ENCODE measurements around the gene RBBP8. TPM values are rescaled to one million over a fixed set of nuclear protein-coding genes. Genes with fewer than 3 reads are reported as not detected.

The RBBP8 gene
- total and polyA plus RNA-seq, 4 donors: 6.5 to 9.8 (median 7.4) TPM

DNA sequence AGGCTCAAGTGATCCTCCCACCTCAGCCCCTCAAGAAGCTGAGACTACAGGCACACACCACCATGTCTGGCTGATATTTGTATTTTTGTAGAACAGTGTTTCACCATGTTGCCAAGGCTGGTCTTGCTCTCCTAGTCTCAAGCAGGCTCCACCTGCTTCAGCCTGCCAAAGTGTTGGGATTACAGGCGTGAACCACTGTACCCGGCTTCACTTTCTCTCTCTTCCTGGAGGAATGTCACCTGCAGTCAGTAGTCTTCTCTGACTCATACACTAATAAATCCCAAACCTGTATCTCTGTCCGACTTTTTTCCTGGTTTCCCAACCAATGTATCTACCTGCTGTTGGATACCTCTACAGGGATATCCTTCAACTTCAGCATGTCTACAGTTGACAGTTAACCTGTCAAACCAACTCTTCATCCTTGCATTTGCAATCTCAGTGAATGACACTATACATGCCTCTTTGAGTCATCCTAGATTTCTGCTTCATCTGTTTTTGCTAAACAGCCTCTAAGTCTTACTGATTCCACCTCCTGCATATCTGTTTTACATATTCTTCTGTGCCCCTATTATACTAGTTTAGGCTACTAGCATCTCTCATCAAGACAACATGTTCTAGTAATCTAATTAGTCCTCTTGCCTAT is 54.5 kb downstream of the RBBP8 start:
- H3K36me3 ChIP-seq (ENCODE audit: control insufficient read depth in 4 of 4, insufficient read depth in 3 of 4, low read depth in 1 of 4, low read length in 3 of 4): peaks cover 0 to 8% (median 3%) of the 10 kb centered on the region in 4 donors
- WGBS: 91% methylated on average over 3 of the region's 3 CpGs
- H3K4me1 ChIP-seq (ENCODE audit: control insufficient read depth in 4 of 4, insufficient read depth in 4 of 4, low read length in 3 of 4): no peaks in the 10 kb centered on the region
- TF ChIP-seq NR2F2 (IDR thresholded peaks at IDR 0.05) (no peak), EGR1 (IDR thresholded peaks at IDR 0.05; ENCODE audit: low read depth in 2 of 2) (no peak), TAF1 (conservative IDR thresholded peaks at IDR 0.05) (no peak), HNF4G (IDR thresholded peaks at IDR 0.05) (no peak), RXRA (IDR thresholded peaks at IDR 0.05) (no peak), GABPA (IDR thresholded peaks at IDR 0.05 in 1 of 2, conservative IDR thresholded peaks at IDR 0.05 in 1 of 2) (no peak), RAD21 (IDR thresholded peaks at IDR 0.05) (no peak), FOXA2 (IDR thresholded peaks at IDR 0.05) (no peak)
- TF ChIP-seq, protein P1, sequence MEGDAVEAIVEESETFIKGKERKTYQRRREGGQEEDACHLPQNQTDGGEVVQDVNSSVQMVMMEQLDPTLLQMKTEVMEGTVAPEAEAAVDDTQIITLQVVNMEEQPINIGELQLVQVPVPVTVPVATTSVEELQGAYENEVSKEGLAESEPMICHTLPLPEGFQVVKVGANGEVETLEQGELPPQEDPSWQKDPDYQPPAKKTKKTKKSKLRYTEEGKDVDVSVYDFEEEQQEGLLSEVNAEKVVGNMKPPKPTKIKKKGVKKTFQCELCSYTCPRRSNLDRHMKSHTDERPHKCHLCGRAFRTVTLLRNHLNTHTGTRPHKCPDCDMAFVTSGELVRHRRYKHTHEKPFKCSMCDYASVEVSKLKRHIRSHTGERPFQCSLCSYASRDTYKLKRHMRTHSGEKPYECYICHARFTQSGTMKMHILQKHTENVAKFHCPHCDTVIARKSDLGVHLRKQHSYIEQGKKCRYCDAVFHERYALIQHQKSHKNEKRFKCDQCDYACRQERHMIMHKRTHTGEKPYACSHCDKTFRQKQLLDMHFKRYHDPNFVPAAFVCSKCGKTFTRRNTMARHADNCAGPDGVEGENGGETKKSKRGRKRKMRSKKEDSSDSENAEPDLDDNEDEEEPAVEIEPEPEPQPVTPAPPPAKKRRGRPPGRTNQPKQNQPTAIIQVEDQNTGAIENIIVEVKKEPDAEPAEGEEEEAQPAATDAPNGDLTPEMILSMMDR (IDR thresholded peaks at IDR 0.05; ENCODE audit: low read depth, low read length, missing input control): no peak
- TF ChIP-seq, protein P2, sequence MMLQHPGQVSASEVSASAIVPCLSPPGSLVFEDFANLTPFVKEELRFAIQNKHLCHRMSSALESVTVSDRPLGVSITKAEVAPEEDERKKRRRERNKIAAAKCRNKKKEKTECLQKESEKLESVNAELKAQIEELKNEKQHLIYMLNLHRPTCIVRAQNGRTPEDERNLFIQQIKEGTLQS (IDR thresholded peaks at IDR 0.05): no peak
- TF ChIP-seq, protein P3, sequence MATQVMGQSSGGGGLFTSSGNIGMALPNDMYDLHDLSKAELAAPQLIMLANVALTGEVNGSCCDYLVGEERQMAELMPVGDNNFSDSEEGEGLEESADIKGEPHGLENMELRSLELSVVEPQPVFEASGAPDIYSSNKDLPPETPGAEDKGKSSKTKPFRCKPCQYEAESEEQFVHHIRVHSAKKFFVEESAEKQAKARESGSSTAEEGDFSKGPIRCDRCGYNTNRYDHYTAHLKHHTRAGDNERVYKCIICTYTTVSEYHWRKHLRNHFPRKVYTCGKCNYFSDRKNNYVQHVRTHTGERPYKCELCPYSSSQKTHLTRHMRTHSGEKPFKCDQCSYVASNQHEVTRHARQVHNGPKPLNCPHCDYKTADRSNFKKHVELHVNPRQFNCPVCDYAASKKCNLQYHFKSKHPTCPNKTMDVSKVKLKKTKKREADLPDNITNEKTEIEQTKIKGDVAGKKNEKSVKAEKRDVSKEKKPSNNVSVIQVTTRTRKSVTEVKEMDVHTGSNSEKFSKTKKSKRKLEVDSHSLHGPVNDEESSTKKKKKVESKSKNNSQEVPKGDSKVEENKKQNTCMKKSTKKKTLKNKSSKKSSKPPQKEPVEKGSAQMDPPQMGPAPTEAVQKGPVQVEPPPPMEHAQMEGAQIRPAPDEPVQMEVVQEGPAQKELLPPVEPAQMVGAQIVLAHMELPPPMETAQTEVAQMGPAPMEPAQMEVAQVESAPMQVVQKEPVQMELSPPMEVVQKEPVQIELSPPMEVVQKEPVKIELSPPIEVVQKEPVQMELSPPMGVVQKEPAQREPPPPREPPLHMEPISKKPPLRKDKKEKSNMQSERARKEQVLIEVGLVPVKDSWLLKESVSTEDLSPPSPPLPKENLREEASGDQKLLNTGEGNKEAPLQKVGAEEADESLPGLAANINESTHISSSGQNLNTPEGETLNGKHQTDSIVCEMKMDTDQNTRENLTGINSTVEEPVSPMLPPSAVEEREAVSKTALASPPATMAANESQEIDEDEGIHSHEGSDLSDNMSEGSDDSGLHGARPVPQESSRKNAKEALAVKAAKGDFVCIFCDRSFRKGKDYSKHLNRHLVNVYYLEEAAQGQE (IDR thresholded peaks at IDR 0.05): no peak
- TF ChIP-seq, protein P4, sequence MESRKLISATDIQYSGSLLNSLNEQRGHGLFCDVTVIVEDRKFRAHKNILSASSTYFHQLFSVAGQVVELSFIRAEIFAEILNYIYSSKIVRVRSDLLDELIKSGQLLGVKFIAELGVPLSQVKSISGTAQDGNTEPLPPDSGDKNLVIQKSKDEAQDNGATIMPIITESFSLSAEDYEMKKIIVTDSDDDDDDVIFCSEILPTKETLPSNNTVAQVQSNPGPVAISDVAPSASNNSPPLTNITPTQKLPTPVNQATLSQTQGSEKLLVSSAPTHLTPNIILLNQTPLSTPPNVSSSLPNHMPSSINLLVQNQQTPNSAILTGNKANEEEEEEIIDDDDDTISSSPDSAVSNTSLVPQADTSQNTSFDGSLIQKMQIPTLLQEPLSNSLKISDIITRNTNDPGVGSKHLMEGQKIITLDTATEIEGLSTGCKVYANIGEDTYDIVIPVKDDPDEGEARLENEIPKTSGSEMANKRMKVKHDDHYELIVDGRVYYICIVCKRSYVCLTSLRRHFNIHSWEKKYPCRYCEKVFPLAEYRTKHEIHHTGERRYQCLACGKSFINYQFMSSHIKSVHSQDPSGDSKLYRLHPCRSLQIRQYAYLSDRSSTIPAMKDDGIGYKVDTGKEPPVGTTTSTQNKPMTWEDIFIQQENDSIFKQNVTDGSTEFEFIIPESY (IDR thresholded peaks at IDR 0.05): no peak
- no peaks in the 10 kb centered on the region for H3K27me3 ChIP-seq (ENCODE audit: control insufficient read depth in 4 of 4, insufficient read depth in 4 of 4, low read length in 3 of 4)
- no peak overlapping the region for H3K9ac ChIP-seq (ENCODE audit: low read depth in 1 of 2, low read length in 2 of 2)
- H3K27ac ChIP-seq (ENCODE audit: low read depth in 1 of 2, low read length in 2 of 2): no peak overlapping the region
- H3K9me3 ChIP-seq (ENCODE audit: control insufficient read depth in 4 of 4, low read length in 3 of 4): no peaks in the 10 kb centered on the region
- DNase-seq (ENCODE audit: low spot score): no peak
- no peak overlapping the region for H3K4me3 ChIP-seq (ENCODE audit: low read depth in 1 of 3, low read length in 3 of 3)

DNA sequence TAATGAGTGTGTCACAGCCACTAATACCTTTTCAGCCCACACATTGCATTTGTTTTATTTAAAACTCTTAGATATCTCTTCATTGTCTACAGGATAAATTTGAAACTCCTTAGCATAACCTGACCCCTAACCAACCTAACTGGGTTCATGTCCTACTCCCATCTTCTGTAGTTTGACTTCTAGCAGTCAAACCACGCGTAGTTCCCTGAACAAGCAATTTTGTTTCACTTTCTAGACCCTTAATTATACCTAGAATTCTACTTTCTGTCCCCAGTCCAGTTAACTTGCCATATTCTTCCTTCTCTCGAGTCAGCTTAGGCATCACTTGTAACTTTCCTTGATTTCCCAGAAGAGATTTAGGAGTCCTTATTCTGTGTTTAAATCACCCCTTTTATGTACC is 55.1 kb downstream of the RBBP8 start:
- H3K4me3 ChIP-seq (ENCODE audit: low read depth in 1 of 3, low read length in 3 of 3): no peak overlapping the region
- 97% methylated on average over 3 of the region's 3 CpGs for WGBS
- H3K36me3 ChIP-seq (ENCODE audit: control insufficient read depth in 4 of 4, insufficient read depth in 3 of 4, low read depth in 1 of 4, low read length in 3 of 4): peaks cover 2 to 8% (median 4%) of the 10 kb centered on the region in 4 donors
- TF ChIP-seq, protein P4 (IDR thresholded peaks at IDR 0.05): no peak
- TF ChIP-seq HNF4G (IDR thresholded peaks at IDR 0.05) (no peak), RXRA (IDR thresholded peaks at IDR 0.05) (no peak), SP1 (IDR thresholded peaks at IDR 0.05) (no peak), GABPA (IDR thresholded peaks at IDR 0.05 in 1 of 2, conservative IDR thresholded peaks at IDR 0.05 in 1 of 2) (no peak), JUND (IDR thresholded peaks at IDR 0.05) (no peak), TAF1 (conservative IDR thresholded peaks at IDR 0.05) (no peak), HNF4A (conservative IDR thresholded peaks at IDR 0.05) (no peak), FOXA2 (IDR thresholded peaks at IDR 0.05) (no peak)
- TF ChIP-seq, protein P3 (IDR thresholded peaks at IDR 0.05): no peak
- TF ChIP-seq, protein P2 (IDR thresholded peaks at IDR 0.05): no peak
- TF ChIP-seq, protein P5, sequence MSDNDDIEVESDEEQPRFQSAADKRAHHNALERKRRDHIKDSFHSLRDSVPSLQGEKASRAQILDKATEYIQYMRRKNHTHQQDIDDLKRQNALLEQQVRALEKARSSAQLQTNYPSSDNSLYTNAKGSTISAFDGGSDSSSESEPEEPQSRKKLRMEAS (IDR thresholded peaks at IDR 0.05): no peak
- H3K4me1 ChIP-seq (ENCODE audit: control insufficient read depth in 4 of 4, insufficient read depth in 4 of 4, low read length in 3 of 4): no peaks in the 10 kb centered on the region
- DNase-seq (ENCODE audit: low spot score): no peak
- no peak overlapping the region for H3K9ac ChIP-seq (ENCODE audit: low read depth in 1 of 2, low read length in 2 of 2)
- H3K27ac ChIP-seq (ENCODE audit: low read depth in 1 of 2, low read length in 2 of 2): no peak overlapping the region
- no peaks in the 10 kb centered on the region for H3K27me3 ChIP-seq (ENCODE audit: control insufficient read depth in 4 of 4, insufficient read depth in 4 of 4, low read length in 3 of 4)
- no peaks in the 10 kb centered on the region for H3K9me3 ChIP-seq (ENCODE audit: control insufficient read depth in 4 of 4, low read length in 3 of 4)

Measured in liver (tissue), 9 donors.